T-helper 1 cell treated with Interleukin-12 subunit alpha and Interleukin-12 subunit beta and Interleukin-4 antibody, amounts not matched to agents 30 μg/mL and 1 μg/mL, for 36 hours (primary cell): Measurements from ENCODE around the gene SYNRG.

ENCODE experiments used
- H3K27ac Mint-ChIP-seq: one replicate; pipeline ENCODE4 v1.8.0; 2021; ENCODE audit warnings: mild to moderate bottlenecking, mixed read lengths
- H3K27me3 Mint-ChIP-seq: one replicate; pipeline ENCODE4 v1.8.0; 2021; ENCODE audit warnings: low read depth, mixed read lengths
- H3K36me3 Mint-ChIP-seq: one replicate; pipeline ENCODE4 v1.8.0; 2021; ENCODE audit warnings: low read depth, mixed read lengths
- H3K4me1 Mint-ChIP-seq: one replicate; pipeline ENCODE4 v1.8.0; 2021; ENCODE audit warnings: low read depth, mixed read lengths
- H3K4me3 Mint-ChIP-seq: one replicate; pipeline ENCODE4 v1.8.0; 2021; ENCODE audit warnings: mild to moderate bottlenecking, moderate library complexity, mixed read lengths
- H3K9me3 Mint-ChIP-seq: one replicate; pipeline ENCODE4 v1.8.0; 2021; ENCODE audit warnings: mixed read lengths

Gene SYNRG

DNA sequence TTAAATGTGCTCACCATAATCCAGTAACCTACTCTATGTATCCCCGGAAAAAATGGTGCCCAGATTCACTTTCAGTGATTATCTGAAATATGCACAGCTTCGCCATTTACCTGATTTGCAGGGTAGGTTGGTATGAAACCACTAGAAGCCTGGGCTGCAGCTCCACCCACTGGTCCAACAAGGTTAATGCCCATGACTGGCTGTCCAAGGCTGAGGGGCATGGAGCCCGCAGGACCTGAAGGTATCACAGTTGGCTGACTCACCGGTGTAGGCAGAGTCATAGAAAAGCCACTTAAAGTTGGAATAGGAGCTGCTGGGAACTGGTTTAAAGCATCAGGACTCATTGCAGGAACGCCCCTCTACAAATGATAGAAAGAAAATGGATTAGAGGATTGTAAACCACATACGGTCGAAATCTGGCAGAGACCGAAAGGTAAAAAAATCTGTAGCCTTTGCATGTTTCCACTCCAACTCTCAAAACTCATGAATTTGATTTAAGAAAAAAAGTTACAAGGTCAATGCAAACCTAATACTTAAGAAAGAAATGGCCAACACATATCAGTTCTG, 38.6 kb downstream of the SYNRG start:
- Mint-ChIP-seq H3K9me3 (peaks cover 8% of the 10 kb centered on the region), H3K36me3 (peaks cover 53% of the 10 kb centered on the region), H3K4me3 (no peak overlapping the region), H3K4me1 (peaks cover 1% of the 10 kb centered on the region), H3K27ac (no peak overlapping the region), H3K27me3 (no peaks in the 10 kb centered on the region)

DNA sequence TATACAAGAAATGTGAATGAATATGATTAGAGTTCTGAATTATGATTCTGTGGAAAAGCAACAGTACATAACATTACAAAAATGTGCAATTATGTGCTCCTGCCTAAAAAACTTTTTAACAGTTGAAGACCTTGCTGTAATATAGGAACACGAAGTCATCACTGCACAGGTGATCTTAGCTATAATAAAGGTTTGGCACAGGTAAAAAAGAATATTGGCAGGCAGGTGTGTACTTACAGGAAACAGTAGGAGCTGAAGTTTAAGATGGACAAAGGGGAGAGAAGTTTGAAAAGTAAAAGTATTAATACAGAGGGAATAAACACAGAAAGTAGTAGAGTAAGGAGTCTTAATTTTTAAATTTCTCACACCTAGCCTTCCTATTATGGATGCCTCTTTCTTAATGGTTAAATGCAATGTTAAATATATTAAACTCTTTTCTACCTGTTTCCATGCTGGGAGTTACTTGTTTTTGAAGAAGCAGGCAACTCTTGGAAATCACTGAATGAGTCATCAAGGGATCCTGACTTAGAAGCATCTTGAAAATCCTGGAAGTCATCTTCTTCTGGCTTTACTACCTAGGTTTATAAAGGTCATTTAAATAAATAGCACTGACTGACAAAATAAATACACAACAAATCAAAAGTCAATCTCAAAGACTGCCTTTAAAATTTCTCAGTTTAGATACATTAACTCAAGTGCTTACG, 40.7 kb downstream of the SYNRG start:
- Mint-ChIP-seq H3K9me3 (no peaks in the 10 kb centered on the region), H3K36me3 (peaks cover 48% of the 10 kb centered on the region), H3K4me1 (peaks cover 3% of the 10 kb centered on the region), H3K4me3 (no peak overlapping the region), H3K27ac (no peak overlapping the region), H3K27me3 (no peaks in the 10 kb centered on the region)

DNA sequence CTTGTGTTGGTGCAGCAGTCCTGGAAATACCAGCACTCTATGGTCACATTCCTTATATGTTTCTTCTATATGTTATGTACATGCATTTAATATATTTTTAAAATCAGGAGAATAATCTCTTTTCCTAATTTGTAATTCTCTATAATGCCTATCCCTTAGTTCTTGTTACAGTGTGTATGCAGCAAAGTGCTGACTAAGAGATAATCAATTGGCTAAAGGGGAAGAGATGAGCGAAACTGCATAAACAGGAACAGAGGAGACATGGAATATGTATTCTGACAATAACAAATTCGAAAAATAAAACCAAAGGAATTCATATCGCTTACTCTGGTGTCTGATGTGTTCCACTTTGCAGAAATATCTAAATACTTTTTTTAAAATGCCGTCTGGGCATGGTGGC, 41.7 kb downstream of the SYNRG start:
- no peak overlapping the region for H3K27ac Mint-ChIP-seq

DNA sequence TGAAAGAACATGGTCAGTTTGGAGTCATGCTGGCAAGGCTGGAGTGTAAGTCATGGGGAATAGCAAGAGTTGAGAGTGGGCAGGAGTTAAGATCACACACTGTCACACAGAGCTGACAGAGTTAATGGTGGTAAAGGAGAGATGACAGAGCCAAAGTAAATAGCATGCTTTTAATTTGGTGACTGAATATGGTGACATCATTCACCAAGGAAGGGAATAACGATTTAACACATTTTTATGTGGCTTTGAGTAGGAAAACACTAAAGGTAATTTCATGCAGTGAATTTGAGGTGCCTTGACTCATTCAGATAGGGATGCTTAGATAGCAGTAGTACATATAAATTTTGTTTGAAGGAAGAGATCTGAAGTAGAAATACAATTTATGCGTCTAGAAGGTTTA, 42.1 kb downstream of the SYNRG start:
- no peak overlapping the region for H3K27ac Mint-ChIP-seq
- no peak overlapping the region for H3K4me3 Mint-ChIP-seq
- no peaks in the 10 kb centered on the region for H3K9me3 Mint-ChIP-seq
- peaks cover 2% of the 10 kb centered on the region for H3K4me1 Mint-ChIP-seq
- peaks cover 47% of the 10 kb centered on the region for H3K36me3 Mint-ChIP-seq
- no peaks in the 10 kb centered on the region for H3K27me3 Mint-ChIP-seq

More for the DNA sequence above, 41.7 kb downstream of the SYNRG start:
- peaks cover 43% of the 10 kb centered on the region for H3K36me3 Mint-ChIP-seq
- H3K27me3 Mint-ChIP-seq: no peaks in the 10 kb centered on the region
- peaks cover 3% of the 10 kb centered on the region for H3K4me1 Mint-ChIP-seq
- H3K4me3 Mint-ChIP-seq: no peak overlapping the region
- no peaks in the 10 kb centered on the region for H3K9me3 Mint-ChIP-seq

DNA sequence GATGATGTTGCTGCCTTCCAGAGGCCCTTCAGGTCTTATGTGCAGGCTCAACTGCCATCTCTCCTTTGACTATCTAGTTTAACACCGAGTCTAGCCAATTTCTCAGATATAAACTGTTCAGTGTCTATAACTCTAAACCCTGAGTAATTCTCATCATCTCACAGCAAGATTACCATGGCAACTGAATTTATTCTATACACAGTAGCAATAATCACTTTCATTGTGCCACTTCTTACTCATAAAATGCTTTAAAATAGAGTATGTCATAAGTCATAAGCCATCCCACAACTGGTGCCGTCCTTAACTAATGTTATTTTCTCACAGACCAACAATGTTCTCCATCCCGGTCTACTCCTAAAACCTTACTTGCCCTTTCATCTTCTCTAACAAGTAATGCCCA, 45.0 kb downstream of the SYNRG start:
- Mint-ChIP-seq H3K27ac (no peak overlapping the region), H3K4me3 (no peak overlapping the region)

DNA sequence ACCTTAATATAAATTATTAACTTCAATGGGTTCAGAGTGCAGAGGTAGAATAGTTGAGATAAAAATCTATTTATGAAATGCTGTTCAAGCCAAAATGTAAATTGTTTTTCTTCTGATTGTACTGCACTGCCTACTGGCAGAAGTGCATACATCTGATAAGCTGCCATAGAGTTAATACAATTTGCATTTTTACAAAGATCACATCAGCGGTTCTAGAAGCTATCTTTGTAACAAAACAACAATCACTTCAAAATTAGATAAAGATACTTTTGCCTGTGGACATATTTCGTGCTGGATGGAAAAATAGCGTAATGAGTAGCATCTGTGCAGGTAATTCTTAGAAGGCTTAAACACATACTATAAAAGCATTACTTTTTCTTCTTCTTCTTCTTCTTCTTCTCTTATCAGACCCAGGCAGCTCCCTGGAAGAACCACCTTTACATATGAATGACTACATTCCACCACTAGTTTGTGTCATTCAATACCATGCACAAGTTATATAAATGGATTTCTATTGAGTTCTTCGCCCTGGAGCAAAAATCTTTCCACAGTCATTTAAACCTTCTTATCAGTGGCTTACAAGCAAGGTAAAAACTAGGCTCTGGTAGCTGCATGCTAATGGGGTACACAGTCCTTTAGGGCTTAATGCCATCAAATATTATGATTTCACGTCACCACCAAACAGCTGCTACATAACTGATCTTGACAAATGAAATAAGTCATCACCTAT, 47.0 kb downstream of the SYNRG start:
- Mint-ChIP-seq H3K4me3 (no peak overlapping the region), H3K27me3 (no peaks in the 10 kb centered on the region), H3K36me3 (peaks cover 44% of the 10 kb centered on the region), H3K9me3 (no peaks in the 10 kb centered on the region), H3K27ac (no peak overlapping the region), H3K4me1 (peaks cover 2% of the 10 kb centered on the region)

More for the DNA sequence above, 45.0 kb downstream of the SYNRG start:
- Mint-ChIP-seq H3K36me3 (peaks cover 46% of the 10 kb centered on the region), H3K9me3 (no peaks in the 10 kb centered on the region), H3K4me1 (peaks cover 2% of the 10 kb centered on the region), H3K27me3 (no peaks in the 10 kb centered on the region)

DNA sequence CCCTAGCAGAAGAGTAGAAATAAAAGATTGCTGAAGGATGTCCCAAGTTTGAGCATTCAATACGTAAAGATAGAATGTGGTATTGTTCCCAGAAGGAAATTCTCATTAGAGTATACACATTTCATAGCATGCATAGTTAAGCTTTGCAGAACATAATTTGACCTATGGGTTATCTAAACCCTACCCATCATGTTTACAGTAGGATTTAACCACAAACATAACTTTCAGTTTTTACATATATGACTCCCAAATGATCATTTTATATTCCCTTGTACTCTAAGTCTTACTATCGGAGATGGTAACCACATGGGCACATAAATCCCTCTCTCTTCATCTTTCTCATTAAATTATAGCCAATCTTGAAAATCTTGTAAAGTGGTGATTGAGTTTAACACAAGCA, 50.9 kb downstream of the SYNRG start:
- H3K36me3 Mint-ChIP-seq: peaks cover 36% of the 10 kb centered on the region

DNA sequence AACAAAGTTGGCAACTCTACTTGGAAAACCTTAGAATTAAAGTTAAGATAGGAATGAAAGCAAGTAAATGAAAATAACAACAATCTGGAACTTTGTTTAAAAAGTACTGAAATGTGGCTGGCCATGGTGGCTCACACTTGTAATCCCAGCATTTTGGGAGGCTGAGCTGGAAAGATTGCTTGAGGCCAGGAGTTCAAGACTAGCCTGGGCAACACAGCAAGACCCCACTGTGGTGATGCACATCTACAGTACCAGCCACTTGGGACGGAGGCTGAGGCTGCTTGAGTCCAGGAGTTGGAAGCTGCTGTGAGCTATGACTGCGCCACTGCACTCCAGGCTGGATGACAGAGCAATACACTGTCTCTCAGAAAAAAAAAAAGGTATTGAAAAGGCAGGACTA, 51.7 kb downstream of the SYNRG start:
- Mint-ChIP-seq H3K4me1 (peaks cover 2% of the 10 kb centered on the region), H3K36me3 (peaks cover 43% of the 10 kb centered on the region), H3K27ac (no peak overlapping the region), H3K27me3 (no peaks in the 10 kb centered on the region), H3K4me3 (no peak overlapping the region), H3K9me3 (no peaks in the 10 kb centered on the region)

More for the DNA sequence above, 50.9 kb downstream of the SYNRG start:
- Mint-ChIP-seq H3K27me3 (no peaks in the 10 kb centered on the region), H3K27ac (no peak overlapping the region), H3K4me3 (no peak overlapping the region), H3K9me3 (no peaks in the 10 kb centered on the region), H3K4me1 (peaks cover 2% of the 10 kb centered on the region)

DNA sequence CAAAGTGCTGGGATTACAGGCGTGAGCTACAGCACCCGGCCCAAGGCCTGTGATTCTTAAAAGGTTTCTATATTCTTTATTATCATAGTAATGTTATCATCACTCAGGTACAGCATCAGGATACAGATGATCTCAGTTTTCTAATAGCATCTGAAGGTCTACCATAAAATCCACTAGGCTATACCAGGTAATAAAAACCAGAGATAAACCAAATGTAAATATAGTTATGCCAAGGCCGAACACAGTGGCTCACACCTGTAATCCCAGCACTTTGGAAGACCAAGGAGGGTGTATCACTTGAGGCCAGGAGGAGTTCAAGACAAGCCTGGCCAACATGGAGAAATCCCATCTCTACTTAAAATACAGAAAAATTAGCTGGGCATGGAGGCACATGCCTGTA, 53.8 kb downstream of the SYNRG start:
- Mint-ChIP-seq H3K9me3 (no peaks in the 10 kb centered on the region), H3K27ac (no peak overlapping the region), H3K4me1 (peaks cover 12% of the 10 kb centered on the region), H3K27me3 (no peaks in the 10 kb centered on the region), H3K4me3 (no peak overlapping the region), H3K36me3 (peaks cover 44% of the 10 kb centered on the region)

DNA sequence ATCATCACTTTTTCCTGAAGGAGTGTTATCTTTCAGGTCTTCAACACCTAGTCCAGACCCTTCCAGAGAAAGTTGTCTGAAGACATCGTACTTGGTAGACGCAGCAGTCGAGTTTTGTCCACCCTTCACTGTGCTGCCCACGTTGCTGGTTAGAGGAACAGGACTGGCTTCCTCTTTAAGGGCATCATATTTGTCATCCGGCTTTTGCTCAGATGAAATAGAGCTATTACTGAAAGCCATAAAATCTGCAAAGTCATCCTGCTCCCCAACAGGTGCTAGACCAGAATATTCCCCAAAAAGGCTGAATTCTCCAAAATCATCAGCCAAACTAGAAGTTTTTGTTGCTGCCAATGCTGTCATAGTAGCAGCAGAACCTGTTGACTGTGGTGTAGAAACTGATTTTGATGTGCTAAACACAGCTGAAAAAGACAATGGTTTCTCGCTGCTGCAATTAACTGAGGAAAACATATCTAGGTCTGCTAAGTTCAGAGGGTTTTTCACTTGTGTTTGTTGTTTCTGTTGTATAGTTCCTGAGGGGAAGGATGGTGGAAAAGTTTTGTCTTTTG, 55.7 kb downstream of the SYNRG start:
- peaks cover 42% of the 10 kb centered on the region for H3K36me3 Mint-ChIP-seq
- no peaks in the 10 kb centered on the region for H3K27me3 Mint-ChIP-seq
- no peaks in the 10 kb centered on the region for H3K9me3 Mint-ChIP-seq
- H3K4me3 Mint-ChIP-seq: no peak overlapping the region
- peaks cover 15% of the 10 kb centered on the region for H3K4me1 Mint-ChIP-seq
- H3K27ac Mint-ChIP-seq: no peak overlapping the region

DNA sequence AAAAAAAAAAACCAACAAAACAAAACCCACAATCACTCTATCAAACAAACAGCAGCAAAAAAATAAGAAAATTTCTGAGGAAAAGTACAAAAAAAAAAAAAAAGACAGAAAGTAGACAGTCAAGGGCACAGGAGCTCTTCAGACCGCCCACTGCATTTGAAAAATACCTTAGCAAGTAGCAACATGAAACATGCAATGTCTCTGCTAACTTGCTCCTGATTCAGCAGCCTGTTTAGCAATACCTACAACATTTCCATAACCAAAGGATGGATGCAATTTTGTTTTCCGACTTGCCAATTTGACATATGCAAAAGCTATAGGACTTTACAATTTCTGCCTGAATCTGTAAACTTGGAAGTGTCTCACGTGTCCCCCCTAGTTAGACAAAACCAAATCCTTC, 57.4 kb downstream of the SYNRG start:
- no peak overlapping the region for H3K27ac Mint-ChIP-seq
- no peaks in the 10 kb centered on the region for H3K9me3 Mint-ChIP-seq
- H3K27me3 Mint-ChIP-seq: no peaks in the 10 kb centered on the region
- H3K36me3 Mint-ChIP-seq: peaks cover 35% of the 10 kb centered on the region
- H3K4me3 Mint-ChIP-seq: no peak overlapping the region
- H3K4me1 Mint-ChIP-seq: peaks cover 20% of the 10 kb centered on the region

DNA sequence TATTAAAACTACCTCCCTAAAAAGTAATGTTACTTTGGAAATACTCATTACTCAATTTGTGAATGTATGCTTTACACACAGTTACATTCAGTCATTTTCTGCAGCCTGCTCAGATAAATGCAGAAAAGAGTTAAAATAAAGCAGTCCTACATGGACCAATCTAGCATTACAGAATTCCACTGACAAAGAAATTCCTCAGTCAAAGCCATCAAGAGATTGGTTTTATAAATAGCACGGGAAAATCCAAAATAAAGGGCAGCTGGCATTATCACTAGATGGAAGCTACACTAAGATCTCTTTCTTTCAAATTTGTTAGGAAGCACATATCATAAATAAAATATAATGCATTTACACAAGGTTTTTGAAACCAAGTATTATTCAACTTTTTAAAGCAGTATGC, 61.2 kb downstream of the SYNRG start:
- Mint-ChIP-seq H3K27me3 (no peaks in the 10 kb centered on the region), H3K27ac (no peak overlapping the region), H3K4me3 (no peak overlapping the region), H3K36me3 (peaks cover 27% of the 10 kb centered on the region), H3K9me3 (no peaks in the 10 kb centered on the region), H3K4me1 (peaks cover 20% of the 10 kb centered on the region)

DNA sequence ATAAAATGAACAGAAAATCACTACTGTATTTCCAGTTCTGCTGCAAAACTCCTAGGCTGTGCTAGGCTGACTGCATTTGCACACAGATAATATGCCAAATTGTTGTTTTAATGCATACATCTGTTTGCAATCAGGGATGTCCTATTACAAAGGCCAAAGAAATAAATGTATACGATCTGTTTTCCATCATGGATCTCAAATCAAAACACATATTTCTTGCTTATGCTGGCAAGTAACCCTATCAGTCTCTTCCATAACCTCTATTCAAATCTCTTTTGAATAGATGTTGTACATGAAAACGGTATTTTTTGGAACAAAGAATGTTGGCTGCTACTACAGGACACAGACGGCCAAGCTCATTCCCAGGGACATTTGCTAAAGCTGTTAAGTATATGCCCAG, 62.9 kb downstream of the SYNRG start:
- Mint-ChIP-seq H3K9me3 (no peaks in the 10 kb centered on the region), H3K4me3 (no peak overlapping the region), H3K27ac (no peak overlapping the region), H3K36me3 (peaks cover 22% of the 10 kb centered on the region), H3K27me3 (no peaks in the 10 kb centered on the region), H3K4me1 (peaks cover 16% of the 10 kb centered on the region)

DNA sequence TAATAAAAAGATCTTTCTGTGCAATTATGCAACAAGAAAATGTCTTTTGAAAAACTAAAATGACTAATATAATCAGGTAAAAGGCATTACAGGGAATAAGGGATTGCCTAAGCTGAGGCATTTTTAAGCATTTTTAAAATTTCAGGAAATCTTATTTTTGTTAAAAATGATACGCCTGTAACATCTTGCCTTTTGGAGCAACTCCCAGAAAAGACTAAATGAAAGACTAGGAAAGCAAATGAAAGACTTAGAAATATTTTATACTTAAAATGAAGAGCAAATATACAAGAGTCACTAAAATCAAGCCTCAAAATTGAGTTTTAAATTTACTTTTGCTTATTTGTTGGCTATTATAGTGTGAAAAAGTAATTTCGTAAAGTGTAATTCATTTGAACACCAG, 63.7 kb downstream of the SYNRG start:
- Mint-ChIP-seq H3K27ac (no peak overlapping the region), H3K27me3 (no peaks in the 10 kb centered on the region), H3K9me3 (no peaks in the 10 kb centered on the region), H3K36me3 (peaks cover 24% of the 10 kb centered on the region), H3K4me1 (peaks cover 12% of the 10 kb centered on the region), H3K4me3 (no peak overlapping the region)

DNA sequence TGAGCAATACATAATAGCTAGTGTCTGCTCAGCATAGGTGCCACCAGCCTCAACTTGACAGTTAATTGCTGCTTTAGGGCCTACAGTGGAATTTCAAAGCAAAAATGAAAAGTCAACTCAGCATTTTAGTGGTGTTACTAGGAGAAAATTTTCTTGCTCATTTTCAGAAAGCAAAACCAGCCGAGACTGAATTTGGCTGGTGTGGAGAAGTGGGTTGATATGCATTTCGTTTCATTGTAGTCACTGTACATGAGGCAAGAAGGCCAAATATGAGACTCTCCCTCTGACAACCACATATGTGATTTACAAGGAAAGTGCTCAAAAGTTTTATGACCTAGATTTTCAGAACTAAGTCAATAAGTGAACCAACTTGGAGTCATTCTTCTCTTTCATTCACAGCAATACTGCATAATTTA, 65.6 kb downstream of the SYNRG start:
- Mint-ChIP-seq H3K27me3 (no peaks in the 10 kb centered on the region), H3K4me3 (no peak overlapping the region), H3K4me1 (peaks cover 8% of the 10 kb centered on the region), H3K36me3 (peaks cover 26% of the 10 kb centered on the region), H3K27ac (no peak overlapping the region), H3K9me3 (no peaks in the 10 kb centered on the region)
